HEK293 (cell line): ENCODE data around the gene PRSS23.

Experiments used
- CTCF ChIP-seq: fragments of 450-650 bp; formaldehyde crosslinking; IDR thresholded peaks from 2 replicates; pipeline ENCODE4 v1.5.1; 2016; ENCODE audit warnings: missing biosample characterization, missing genetic modification characterization
- ZNF311 ChIP-seq: fragments of 450-650 bp; formaldehyde crosslinking; IDR thresholded peaks from 2 replicates; pipeline ENCODE4 v1.5.1; 2017; ENCODE audit warnings: missing biosample characterization, missing genetic modification characterization, borderline replicate concordance

GRCh38 chr11:86761978-86762377 is 38.4 kb upstream of the PRSS23 start:
- TF ChIP-seq CTCF = no peak
- no peak for TF ChIP-seq ZNF311
